ENCODE measurements around the gene LLPH.
A peak's percentile ranks its signal among the peaks of the same experiment; 100 is the strongest.
"Not testable (repeated sequence)": the region's sequence is repeated elsewhere in the genome, so short reads cannot be mapped to it uniquely, and the experiment has no call there.

The LLPH gene

DNA sequence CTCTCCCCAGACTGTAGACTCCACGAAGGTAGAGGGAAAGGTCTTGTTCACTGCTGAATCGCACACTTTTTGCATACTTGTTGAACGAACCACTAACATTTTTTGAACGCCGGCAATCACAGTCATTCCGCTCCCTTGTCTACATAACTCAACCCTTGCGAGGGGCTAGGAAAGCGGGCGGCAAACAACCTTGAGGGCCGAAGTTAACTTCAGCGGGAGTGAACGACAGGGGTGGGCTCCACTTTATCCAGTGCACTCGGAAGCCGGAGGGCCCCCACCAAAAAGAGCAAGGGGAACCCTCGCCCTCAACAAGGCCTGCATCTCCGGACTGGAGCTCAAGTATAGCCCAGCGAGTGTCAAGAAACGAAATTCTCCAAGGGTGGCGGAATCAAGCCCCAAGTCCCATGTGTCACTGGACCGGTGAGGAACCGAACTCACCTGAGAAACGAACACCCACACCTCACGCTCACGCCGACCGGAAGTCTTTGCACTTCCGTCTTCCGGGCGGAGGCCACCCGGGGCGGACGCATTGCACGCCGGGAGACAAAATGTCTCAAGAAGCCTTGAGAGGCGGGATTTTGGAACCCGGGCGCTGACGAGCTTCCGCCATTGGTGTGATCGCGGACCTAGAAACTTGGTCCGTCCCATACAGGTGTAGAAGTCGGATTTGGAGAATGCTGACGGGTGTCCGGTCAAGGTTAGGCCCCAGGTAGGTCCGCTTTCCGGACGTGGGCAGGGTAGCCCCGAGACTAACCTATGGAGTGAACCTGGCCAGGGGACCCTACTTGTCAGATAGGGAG lies at the start of gene LLPH:
TSS of gene LLPH (minus strand) at position 484 of the 800 bp plus-strand sequence. CDS start 1,644 bp downstream, outside the sequence.
- no peaks in the 10 kb centered on the region for H3K27me3 Mint-ChIP-seq

DNA sequence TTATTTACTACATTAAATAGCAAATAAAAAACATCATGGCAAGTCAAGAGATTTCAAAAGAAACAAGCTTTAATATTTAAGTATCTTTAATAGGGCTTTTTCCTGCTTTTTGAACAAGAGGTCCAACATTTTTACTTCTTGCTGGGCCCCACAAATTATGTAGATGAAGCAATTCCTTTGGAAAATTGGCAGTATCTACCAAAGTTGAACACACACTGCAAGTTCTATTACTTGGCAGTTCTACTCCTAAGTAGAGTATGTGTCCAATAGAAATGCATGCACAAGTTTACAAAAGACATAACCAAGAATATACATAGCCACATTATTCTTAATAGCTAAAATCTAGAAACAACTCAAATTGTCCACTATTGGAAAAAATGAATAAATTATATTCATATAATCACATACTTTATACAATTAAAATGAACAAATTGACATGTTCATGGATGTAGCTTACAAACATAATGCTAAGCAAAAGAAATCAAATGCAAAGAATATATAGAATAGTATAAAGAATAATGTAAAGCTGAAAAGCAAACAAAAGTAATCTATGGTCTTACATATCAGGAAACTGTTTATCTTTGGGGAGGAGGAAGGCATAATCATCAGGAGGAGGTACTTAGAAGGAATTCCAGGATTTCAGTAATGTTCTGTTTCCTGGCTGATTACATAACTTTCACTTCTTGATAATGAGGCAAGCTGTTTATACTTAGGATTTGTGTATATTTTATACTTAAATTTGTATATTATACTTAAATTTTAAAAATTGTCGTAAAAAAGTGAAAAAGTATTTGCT lies 45.8 kb upstream of the LLPH start:
- H3K36me3 Mint-ChIP-seq, result peaks cover 4% of the 10 kb centered on the region
- no peaks in the 10 kb centered on the region for H3K4me1 Mint-ChIP-seq

More for the DNA sequence above, at the start of gene LLPH:
- Mint-ChIP-seq H3K27ac (peak within 1 kb of the TSS; percentile 92), H3K4me1 (peaks cover 63% of the 10 kb centered on the region), H3K4me3 (peak within 1 kb of the TSS; percentile 98), H3K36me3 (peaks cover 24% of the 10 kb centered on the region), H3K9me3 (no peaks in the 10 kb centered on the region)

DNA sequence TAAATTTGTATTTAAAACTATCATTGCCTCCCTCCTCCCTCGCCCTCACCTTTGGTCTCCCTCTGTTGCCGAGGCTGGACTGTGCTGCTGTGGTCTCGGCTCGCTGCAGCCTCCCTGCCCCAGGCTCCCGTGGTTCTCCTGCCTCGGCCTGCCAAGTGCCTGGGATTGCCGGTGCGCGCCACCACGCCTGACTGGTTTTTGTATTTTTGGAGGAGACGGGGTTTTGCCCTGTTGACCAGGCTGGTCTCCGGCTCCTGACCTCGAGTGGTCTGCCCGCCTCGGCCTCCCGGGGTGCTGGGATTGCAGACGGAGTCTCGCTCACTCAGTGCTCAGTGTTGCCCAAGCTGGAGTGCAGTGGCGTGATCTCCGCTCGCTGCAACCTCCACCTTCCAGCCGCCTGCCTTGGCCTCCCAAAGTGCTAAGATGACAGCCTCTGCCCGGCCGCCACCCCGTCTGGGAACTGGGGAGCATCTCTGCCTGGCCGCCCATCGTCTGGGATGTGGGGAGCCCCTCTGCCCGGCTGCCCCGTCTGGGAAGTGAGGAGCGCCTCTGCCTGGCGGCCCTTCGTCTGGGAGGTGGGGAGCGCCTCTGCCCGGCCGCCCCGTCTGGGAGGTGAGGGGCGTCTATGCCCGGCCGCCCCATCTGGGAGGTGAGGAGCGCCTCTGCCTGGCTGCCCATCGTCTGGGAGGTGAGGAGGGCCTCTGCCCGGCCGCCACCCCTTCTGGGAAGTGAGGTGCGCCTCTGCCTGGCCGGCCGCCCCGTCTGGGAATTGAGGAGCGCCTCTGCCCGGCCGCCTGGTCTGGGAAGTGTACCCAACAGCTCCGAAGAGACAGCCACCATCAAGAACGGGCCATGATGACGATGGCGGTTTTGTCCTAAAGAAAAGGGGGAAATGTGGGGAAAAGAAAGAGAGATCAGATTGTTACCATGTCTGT lies 44.1 kb upstream of the LLPH start:
- not testable (repeated sequence) for H3K36me3 Mint-ChIP-seq, H3K4me3 Mint-ChIP-seq, H3K4me1 Mint-ChIP-seq, H3K27me3 Mint-ChIP-seq, H3K9me3 Mint-ChIP-seq
- peak overlapping the region; percentile 4 for H3K27ac Mint-ChIP-seq

More for the DNA sequence above, 45.8 kb upstream of the LLPH start:
- Mint-ChIP-seq H3K9me3 (peaks cover 5% of the 10 kb centered on the region), H3K27ac (no peak overlapping the region), H3K4me3 (no peak overlapping the region), H3K27me3 (peaks cover 8% of the 10 kb centered on the region)

DNA sequence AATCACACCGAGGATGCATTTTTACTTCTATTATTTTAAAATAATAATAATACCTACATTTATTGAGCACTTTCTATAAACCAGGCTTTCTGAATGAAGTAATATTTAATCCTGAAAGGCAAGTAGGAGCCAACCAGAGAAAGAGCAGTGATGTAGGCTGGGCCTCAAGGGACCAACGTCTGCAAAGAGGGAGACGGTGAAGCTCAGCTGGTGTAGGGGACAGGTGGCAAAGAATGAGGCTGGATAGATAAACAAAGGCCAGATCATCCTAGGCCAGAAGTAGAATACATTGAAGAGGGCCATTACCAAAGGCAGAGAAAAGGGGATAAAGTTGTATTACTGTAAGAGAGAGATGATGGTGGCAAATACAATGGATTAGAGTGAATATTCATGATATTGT lies 40.1 kb upstream of the LLPH start:
- H3K4me1 Mint-ChIP-seq, result peaks cover 43% of the 10 kb centered on the region
- peaks cover 22% of the 10 kb centered on the region for H3K36me3 Mint-ChIP-seq
- peaks cover 1% of the 10 kb centered on the region for H3K27me3 Mint-ChIP-seq
- peak overlapping the region; percentile 99 for H3K4me3 Mint-ChIP-seq
- H3K9me3 Mint-ChIP-seq, result peaks cover 6% of the 10 kb centered on the region
- H3K27ac Mint-ChIP-seq, result peak overlapping the region; percentile 99

DNA sequence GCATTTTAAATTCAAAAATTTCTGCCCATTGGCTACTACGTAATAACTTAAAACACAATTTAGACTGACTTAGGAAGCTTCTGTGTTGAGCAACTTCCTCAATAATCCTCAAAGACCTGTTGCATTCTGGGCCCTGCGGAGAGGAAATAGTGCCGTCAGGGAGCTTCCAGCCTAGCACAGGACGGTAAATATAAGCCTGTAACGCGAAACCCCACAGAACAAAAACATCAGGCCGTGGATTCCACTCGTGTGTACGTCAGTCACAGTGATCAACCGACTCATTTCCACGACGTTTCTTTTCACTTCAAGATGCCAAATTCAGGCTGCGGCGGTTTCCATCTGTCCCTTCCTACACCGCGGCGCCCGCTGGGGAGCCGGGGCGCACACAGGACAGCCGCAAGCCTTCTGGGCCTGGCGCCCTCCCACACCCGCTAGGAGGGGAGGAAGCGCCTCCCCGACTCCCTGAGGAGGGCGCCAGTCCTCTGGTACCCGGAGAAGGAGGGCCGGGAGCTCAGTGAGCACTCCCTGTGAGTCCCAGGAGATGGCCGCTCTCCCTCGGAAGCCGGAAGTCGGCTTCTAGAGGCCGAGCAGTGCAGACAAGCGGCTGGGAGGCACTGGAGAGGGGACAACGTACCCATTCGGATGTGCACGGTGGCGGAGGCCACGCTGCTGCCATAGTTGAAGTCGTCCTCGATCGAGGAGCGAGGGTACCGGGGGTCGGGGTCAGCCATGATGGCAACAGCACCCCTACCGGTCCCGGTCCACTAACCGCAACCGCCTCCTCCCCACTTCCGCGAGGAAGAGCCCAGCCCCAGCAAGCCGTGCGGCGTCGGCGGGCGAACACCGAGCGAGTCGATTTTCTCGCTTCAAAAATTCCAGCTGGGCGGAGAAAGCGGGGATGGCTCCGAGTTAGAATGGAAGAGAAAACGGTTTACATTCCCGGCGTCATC lies 38.9 kb upstream of the LLPH start, which contains the start of gene TMBIM4:
TSS of gene TMBIM4 (minus strand) at position 776 of the 950 bp plus-strand sequence. CDS start at position 731, 45 bp downstream.
- H3K9me3 Mint-ChIP-seq, result peaks cover 6% of the 10 kb centered on the region
- peak within 1 kb of the TSS; percentile 99 for H3K27ac Mint-ChIP-seq
- peak within 1 kb of the TSS; percentile 99 for H3K4me3 Mint-ChIP-seq
- H3K27me3 Mint-ChIP-seq, result no peaks in the 10 kb centered on the region
- H3K4me1 Mint-ChIP-seq, result peaks cover 54% of the 10 kb centered on the region
- H3K36me3 Mint-ChIP-seq, result peaks cover 31% of the 10 kb centered on the region

DNA sequence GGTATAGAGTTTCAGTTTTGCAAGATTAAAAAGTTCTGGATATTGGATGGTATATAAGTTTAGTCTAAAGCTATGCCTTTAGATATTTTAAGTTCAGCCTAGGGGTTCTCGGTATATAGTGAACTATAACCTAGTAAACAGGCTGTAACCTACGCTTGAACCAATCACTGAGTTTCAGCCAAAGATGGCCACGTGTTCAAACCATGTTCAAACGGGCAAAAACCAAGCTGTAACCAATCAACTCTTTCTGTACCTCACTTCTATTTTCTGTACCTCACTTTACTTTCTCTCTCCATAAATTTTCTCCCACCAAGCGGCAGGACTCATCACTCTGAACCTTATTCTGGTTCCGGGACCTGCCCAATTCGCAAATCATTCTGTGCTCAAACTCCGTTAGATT lies 37.9 kb upstream of the LLPH start:
- Mint-ChIP-seq H3K4me1 (peaks cover 65% of the 10 kb centered on the region), H3K4me3 (peak overlapping the region; percentile 99), H3K9me3 (peaks cover 6% of the 10 kb centered on the region), H3K27me3 (no peaks in the 10 kb centered on the region), H3K27ac (peak overlapping the region; percentile 99), H3K36me3 (peaks cover 31% of the 10 kb centered on the region)

DNA sequence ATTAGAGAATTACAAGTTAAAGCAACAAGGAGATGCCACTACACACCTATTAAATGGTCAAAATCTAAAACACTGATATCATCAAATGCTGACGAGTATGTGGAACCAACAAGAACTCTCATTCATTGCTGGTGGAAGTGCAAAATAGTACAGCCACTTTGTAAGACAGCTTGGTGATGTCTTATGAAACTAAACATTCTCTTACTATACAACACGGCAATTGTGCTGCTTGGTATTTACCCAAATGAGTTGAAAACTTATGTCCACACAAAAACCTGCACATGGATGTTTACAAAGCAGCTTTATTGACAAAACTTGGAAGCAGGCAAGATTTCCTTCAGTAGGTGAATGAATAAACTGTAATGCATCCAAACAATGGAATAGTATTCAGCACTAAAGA lies 36.0 kb upstream of the LLPH start:
- H3K4me1 Mint-ChIP-seq, result peaks cover 82% of the 10 kb centered on the region
- H3K4me3 Mint-ChIP-seq, result peak overlapping the region; percentile 99
- peaks cover 6% of the 10 kb centered on the region for H3K9me3 Mint-ChIP-seq
- no peaks in the 10 kb centered on the region for H3K27me3 Mint-ChIP-seq
- peaks cover 31% of the 10 kb centered on the region for H3K36me3 Mint-ChIP-seq
- peak overlapping the region; percentile 81 for H3K27ac Mint-ChIP-seq

DNA sequence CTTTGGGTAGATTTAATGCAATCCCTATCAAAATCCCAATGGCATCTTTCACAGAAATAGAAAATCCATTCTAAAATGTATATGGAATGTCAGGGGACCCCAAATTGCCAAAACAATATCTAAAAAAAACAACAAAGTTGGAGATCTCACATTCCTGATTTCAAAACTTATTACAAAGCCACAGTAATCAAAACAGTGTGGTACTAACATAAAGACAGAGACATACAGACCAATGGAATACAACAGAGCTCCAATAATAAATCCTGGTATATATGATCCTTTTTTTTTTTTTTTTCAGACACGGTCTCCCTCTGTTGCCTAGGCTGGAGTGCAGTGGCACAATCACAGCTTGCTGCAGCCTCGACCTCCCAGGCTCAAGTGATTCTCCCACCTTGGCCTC lies 34.6 kb upstream of the LLPH start:
- peaks cover 77% of the 10 kb centered on the region for H3K4me1 Mint-ChIP-seq
- H3K36me3 Mint-ChIP-seq, result peaks cover 33% of the 10 kb centered on the region
- no peaks in the 10 kb centered on the region for H3K27me3 Mint-ChIP-seq
- H3K4me3 Mint-ChIP-seq, result no peak overlapping the region
- H3K27ac Mint-ChIP-seq, result peak overlapping the region; percentile 36
- H3K9me3 Mint-ChIP-seq, result peaks cover 6% of the 10 kb centered on the region

DNA sequence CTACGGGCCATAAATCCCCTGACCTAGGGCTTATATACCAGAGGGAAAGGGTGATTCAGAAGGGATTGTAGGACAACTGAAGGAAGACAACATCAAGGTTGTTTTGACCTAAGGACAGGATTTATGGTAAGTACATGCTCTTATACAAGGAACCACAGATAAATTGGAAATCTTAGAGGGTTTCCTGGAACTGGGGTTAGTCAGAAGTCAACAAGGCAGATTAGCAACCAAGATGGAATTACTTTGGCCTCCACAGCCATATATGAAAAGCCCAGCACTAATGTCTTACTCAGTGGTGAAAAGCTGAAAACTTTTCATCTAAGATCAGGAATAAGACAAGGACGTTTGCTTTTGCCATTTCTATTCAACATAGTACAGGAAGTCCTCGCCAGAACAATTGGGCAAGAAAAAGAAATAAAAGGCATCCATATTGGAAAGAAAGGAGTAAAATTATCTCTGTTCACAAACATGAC lies 33.8 kb upstream of the LLPH start:
- H3K4me1 Mint-ChIP-seq, result peaks cover 84% of the 10 kb centered on the region
- peaks cover 6% of the 10 kb centered on the region for H3K9me3 Mint-ChIP-seq
- H3K4me3 Mint-ChIP-seq, result no peak overlapping the region
- H3K36me3 Mint-ChIP-seq, result peaks cover 40% of the 10 kb centered on the region
- no peaks in the 10 kb centered on the region for H3K27me3 Mint-ChIP-seq
- H3K27ac Mint-ChIP-seq, result peak overlapping the region; percentile 33

DNA sequence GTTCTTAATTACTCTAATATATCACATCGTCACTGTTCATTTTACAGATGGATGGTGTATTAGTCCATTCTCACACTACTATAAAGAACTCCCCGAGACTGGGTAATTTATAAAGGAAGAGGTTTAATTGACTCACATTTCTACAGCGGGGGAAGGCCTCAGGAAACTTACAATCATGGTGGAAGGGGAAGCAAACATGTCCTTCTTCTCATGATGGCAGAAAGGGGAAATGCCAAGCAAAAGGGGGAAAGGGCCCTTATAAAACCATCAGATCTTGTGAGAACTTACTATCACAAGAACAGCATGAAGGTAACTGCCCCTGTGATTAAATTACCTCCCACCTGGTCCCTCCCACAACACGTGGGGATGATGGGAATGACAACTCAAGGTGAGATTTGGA lies 32.7 kb upstream of the LLPH start:
- H3K4me3 Mint-ChIP-seq, result no peak overlapping the region
- no peaks in the 10 kb centered on the region for H3K9me3 Mint-ChIP-seq
- no peaks in the 10 kb centered on the region for H3K27me3 Mint-ChIP-seq
- peak overlapping the region; percentile 3 for H3K27ac Mint-ChIP-seq
- peaks cover 84% of the 10 kb centered on the region for H3K4me1 Mint-ChIP-seq
- peaks cover 39% of the 10 kb centered on the region for H3K36me3 Mint-ChIP-seq

DNA sequence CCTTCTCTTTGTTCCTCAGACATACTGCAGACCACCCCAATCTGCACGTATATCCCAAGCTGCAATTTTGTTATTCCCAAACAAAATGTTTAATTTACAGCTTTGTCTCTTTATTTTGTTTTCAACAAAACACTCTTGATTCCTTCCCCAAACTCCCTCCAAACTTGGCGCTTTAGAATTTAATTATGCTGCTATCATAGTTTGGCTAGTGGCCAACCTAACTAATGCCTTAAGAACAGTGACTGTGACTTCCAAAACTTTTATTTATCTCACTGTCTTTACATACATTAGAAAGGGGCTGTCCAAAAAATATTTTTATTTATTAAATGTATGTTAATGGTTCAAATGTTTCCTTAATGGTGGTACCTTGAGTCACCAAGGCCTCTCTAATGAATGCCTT lies 32.2 kb upstream of the LLPH start:
- Mint-ChIP-seq H3K4me1 (peaks cover 81% of the 10 kb centered on the region), H3K4me3 (no peak overlapping the region), H3K9me3 (no peaks in the 10 kb centered on the region), H3K36me3 (peaks cover 38% of the 10 kb centered on the region), H3K27ac (no peak overlapping the region), H3K27me3 (no peaks in the 10 kb centered on the region)

DNA sequence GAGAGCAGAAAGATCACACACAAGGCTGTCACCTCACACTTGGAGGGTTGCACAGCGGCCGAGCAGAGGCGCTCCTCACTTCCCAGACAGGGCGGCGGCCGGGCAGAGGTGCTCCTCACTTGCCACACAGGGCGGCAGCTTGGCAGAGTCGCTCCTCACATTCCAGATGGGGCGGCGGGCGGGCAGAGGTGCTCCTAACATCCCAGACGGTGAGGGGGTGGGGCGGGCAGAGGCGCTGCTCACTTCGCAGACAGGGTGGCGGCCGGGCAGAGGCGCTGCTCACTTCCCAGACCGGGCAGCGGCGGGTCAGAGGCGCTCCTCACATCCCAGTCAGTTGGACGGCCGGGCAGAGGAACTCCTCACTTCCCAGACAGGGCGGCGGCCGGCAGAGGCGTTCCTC lies 30.2 kb upstream of the LLPH start:
- no peak overlapping the region for H3K4me3 Mint-ChIP-seq
- H3K36me3 Mint-ChIP-seq, result peaks cover 25% of the 10 kb centered on the region
- H3K9me3 Mint-ChIP-seq, result no peaks in the 10 kb centered on the region
- peaks cover 82% of the 10 kb centered on the region for H3K4me1 Mint-ChIP-seq
- H3K27me3 Mint-ChIP-seq, result no peaks in the 10 kb centered on the region
- no peak overlapping the region for H3K27ac Mint-ChIP-seq

DNA sequence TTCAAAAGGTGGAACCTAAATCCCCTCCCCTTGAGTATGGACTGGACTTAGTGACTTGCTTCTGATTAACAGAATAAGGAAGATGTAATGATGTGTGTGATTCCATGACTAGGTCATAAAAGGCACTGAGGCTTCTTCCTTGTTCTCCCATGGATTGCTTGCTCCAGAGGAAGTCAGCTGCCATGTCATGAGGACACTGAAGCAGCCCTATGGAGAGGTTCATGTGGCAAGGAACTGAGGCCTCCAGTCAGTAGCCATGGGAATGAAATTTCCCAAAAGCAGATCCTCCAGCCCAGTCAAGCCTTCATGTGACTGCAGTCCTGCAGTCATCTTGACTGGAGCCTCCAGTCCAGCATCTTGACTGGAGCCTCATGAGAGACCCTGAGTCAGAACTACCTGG lies 28.6 kb upstream of the LLPH start:
- no peaks in the 10 kb centered on the region for H3K9me3 Mint-ChIP-seq
- no peak overlapping the region for H3K27ac Mint-ChIP-seq
- peaks cover 82% of the 10 kb centered on the region for H3K4me1 Mint-ChIP-seq
- H3K4me3 Mint-ChIP-seq, result no peak overlapping the region
- H3K27me3 Mint-ChIP-seq, result no peaks in the 10 kb centered on the region
- peaks cover 15% of the 10 kb centered on the region for H3K36me3 Mint-ChIP-seq

DNA sequence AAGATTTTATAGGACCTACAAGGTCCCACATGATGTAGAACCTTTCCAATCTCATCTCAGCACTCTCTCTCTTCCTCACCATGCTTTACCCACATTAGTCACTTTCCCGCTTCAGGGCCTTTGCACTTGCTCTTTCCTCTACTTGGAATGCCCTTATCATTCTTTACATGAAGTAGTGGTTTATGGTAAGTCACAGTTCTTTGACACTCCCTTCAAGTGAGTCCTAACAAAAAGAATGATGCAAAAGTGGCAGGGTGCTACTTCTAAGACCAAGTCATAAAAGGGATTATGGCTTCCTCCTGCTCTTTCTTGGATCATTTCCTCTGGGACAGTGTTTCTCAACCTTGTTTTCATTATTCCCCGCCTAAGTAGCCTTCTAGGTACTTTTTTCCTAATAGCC lies 26.1 kb upstream of the LLPH start:
- Mint-ChIP-seq H3K27ac (peak overlapping the region; percentile 63), H3K27me3 (no peaks in the 10 kb centered on the region), H3K9me3 (no peaks in the 10 kb centered on the region), H3K36me3 (peaks cover 16% of the 10 kb centered on the region), H3K4me3 (no peak overlapping the region), H3K4me1 (peaks cover 76% of the 10 kb centered on the region)

Measured in activated naive CD4-positive, alpha-beta T cell treated with anti-CD3 and anti-CD28 coated beads, Interleukin-2, amount 50 U/mL, for 24 hours (primary cell).